HFFc6 (cell line): ENCODE measurements around the gene STYXL1. TPM values are rescaled to one million over a fixed set of nuclear protein-coding genes. Genes with fewer than 3 reads are reported as not detected.
"Not testable (repeated sequence)": the region's sequence is repeated elsewhere in the genome, so short reads cannot be mapped to it uniquely, and the experiment has no call there.

ENCODE experiments used
- DNase-seq: peaks from one replicate; pipeline ENCODE4 v3.0.0-alpha.2; 2018
- H3K27ac Mint-ChIP-seq: 2 replicates; pipeline ENCODE4 v1.8.0; 2020; ENCODE audit warnings: mild to moderate bottlenecking, mixed read lengths
- H3K27me3 Mint-ChIP-seq: 2 replicates; pipeline ENCODE4 v1.8.0; 2021; ENCODE audit warnings: mild to moderate bottlenecking, moderate library complexity, mixed read lengths; ENCODE audit not compliant: insufficient read depth
- H3K36me3 Mint-ChIP-seq: 2 replicates; pipeline ENCODE4 v1.8.0; 2021; ENCODE audit warnings: low read depth, mixed read lengths
- H3K4me1 Mint-ChIP-seq: 2 replicates; pipeline ENCODE4 v1.8.0; 2020; ENCODE audit warnings: low read depth, mixed read lengths
- H3K4me3 Mint-ChIP-seq: 2 replicates; pipeline ENCODE4 v1.8.0; 2020; ENCODE audit warnings: mild to moderate bottlenecking, moderate library complexity, mixed read lengths
- H3K9me3 Mint-ChIP-seq: 2 replicates; pipeline ENCODE4 v1.8.0; 2020; ENCODE audit warnings: mild to moderate bottlenecking, mixed read lengths
- CTCF ChIP-seq: fragments of 200-600 bp; sonication (generic); IDR thresholded peaks from 2 replicates; pipeline ENCODE4 v1.5.0; 2021; ENCODE audit warnings: antibody characterized with exemption, mild to moderate bottlenecking
- total RNA-seq, 6 experiments: library from RNA; stranded (reverse); fragmentation: NEBNext Ultra II Directional; extraction: Animal tissue kit (Norgen Biotek cat#: 25700); gene quantifications; 2 replicates in 1 of 6; 3 replicates in 5 of 6; pipeline ENCODE4 v1.2.3, GENCODE V29; 2021

Gene STYXL1
- total RNA-seq, 6 experiments from 2014 or later, result 29.6 to 38.3 (median 32.0) TPM

DNA sequence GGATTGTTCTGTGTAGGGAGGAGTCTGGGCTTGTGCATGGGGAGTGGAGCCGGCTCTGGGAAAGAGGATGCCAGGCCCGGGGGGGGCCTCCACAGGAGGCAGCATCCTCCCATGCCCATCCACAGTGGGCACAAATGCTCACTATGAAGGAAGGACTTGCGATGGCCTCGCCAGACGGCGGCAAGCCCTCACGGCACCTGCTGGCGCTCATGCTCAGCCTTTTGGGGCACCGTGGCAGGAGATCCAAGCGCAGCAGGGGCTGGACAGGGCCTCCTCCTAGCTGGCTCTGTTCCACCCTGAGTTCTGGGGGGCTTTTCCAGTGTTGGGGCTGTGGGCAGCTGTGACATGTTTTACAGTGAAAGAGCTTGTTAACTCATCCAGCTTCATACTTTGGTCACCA lies 15.3 kb upstream of the STYXL1 start:
- H3K9me3 Mint-ChIP-seq, result no peaks in the 10 kb centered on the region
- no peak overlapping the region; the same call in 1 of the 2 replicates for H3K27ac Mint-ChIP-seq
- H3K27me3 Mint-ChIP-seq, result peaks cover 2% of the 10 kb centered on the region; the same call in 1 of the 2 replicates
- H3K36me3 Mint-ChIP-seq, result peaks cover 33% of the 10 kb centered on the region
- H3K4me1 Mint-ChIP-seq, result peaks cover 5% of the 10 kb centered on the region
- TF ChIP-seq CTCF, result no peak
- no peak overlapping the region for H3K4me3 Mint-ChIP-seq
- DNase-seq, result no peak

DNA sequence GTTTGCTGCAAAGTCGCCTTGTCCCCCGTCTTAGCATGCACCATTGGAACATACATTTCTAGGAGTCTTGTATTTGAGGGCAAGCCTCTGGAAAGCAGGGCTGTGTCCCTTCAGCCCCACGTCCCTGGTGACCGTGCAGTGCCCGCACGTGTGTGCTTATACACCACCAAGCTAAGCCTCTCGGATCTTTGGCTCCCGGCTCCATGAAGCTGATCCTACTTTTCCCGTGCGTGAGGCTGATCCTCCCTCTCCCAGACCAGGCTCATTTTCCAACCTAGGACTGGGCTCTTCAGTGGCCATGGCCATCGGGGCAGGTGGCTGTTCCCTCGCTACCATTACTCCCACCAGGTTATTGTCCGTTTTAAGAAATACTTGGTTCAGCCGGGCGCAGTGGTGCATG lies 14.5 kb upstream of the STYXL1 start:
- no peak for TF ChIP-seq CTCF
- no peaks in the 10 kb centered on the region for H3K9me3 Mint-ChIP-seq
- DNase-seq, result no peak
- H3K27ac Mint-ChIP-seq, result no peak overlapping the region
- H3K36me3 Mint-ChIP-seq, result peaks cover 33% of the 10 kb centered on the region
- H3K4me1 Mint-ChIP-seq, result peaks cover under 1% of the 10 kb centered on the region; the same call in 1 of the 2 replicates
- no peak overlapping the region for H3K4me3 Mint-ChIP-seq
- peaks cover 2% of the 10 kb centered on the region; the same call in 1 of the 2 replicates for H3K27me3 Mint-ChIP-seq

- no peaks in the 10 kb centered on the region for H3K9me3 Mint-ChIP-seq
- no peaks in the 10 kb centered on the region for H3K4me1 Mint-ChIP-seq
- H3K27me3 Mint-ChIP-seq, result peaks cover 2% of the 10 kb centered on the region; the same call in 1 of the 2 replicates
- no peak overlapping the region for H3K27ac Mint-ChIP-seq
- TF ChIP-seq CTCF, result no peak
- no peak for DNase-seq
- peaks cover 22% of the 10 kb centered on the region for H3K36me3 Mint-ChIP-seq
- H3K4me3 Mint-ChIP-seq, result no peak overlapping the region
Measured at GRCh38 chr7:76060842-76061241, 13.0 kb upstream of the STYXL1 start.

- H3K27ac Mint-ChIP-seq, DNase-seq, H3K9me3 Mint-ChIP-seq, H3K27me3 Mint-ChIP-seq, H3K4me3 Mint-ChIP-seq: not testable (repeated sequence)
- Mint-ChIP-seq H3K36me3 (peaks cover 16% of the 10 kb centered on the region), H3K4me1 (peaks cover 13% of the 10 kb centered on the region)
Measured at GRCh38 chr7:76058745-76059144, 10.9 kb upstream of the STYXL1 start.

GRCh38 chr7:76057813-76058145 lies 10.0 kb upstream of the STYXL1 start:
- no peak overlapping the region for H3K4me3 Mint-ChIP-seq
- no peak for DNase-seq
- H3K27ac Mint-ChIP-seq, result peak overlapping the region; percentile 47; the same call in 1 of the 2 replicates
- TF ChIP-seq CTCF, result no peak
- peaks cover 14% of the 10 kb centered on the region for H3K36me3 Mint-ChIP-seq
- no peaks in the 10 kb centered on the region for H3K9me3 Mint-ChIP-seq
- H3K27me3 Mint-ChIP-seq, result no peaks in the 10 kb centered on the region; the same call in none of the 2 replicates
- H3K4me1 Mint-ChIP-seq, result peaks cover 22% of the 10 kb centered on the region

GRCh38 chr7:76057103-76057812 lies 9.5 kb upstream of the STYXL1 start:
- Mint-ChIP-seq H3K4me1 (peaks cover 25% of the 10 kb centered on the region), H3K4me3 (no peak overlapping the region), H3K9me3 (no peaks in the 10 kb centered on the region), H3K27me3 (no peaks in the 10 kb centered on the region; the same call in none of the 2 replicates), H3K36me3 (peaks cover 14% of the 10 kb centered on the region; the same call in 1 of the 2 replicates), H3K27ac (peak overlapping the region; percentile 47; the same call in 1 of the 2 replicates)
- DNase-seq, result no peak
- no peak for TF ChIP-seq CTCF
